ENCODE measurements around the gene TBC1D7. TPM values are rescaled to one million over a fixed set of nuclear protein-coding genes. Genes with fewer than 3 reads are reported as not detected.
A peak's percentile ranks its signal among the peaks of the same experiment; 100 is the strongest.

Gene TBC1D7
- total RNA-seq, 1 donor from 2014 or later = 18.1 TPM

DNA sequence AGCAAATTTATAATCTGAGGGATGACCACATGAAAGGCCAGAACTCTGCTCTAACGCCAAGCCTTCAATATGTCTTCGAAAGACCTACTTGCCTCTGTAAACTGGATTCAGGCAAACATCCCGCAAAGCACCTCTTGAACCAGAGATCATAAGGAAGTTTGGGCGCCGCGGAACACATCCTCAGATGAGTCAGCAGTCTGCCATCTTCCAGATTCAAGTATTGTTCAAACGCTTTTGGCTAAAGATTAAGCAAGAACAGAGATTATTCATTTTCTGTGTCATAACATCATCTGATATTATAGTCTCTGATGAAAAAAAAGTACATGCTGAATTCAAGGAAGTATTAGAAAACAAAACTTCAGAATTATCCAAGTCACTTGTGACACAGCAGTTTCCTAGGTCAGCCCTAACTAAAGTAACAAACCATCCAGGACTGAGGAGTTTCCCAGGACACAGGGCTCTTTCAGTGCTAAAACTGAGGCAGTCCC is 20.8 kb downstream of the TBC1D7 start:
- Histone ChIP-seq H3K9me3 (no peaks in the 10 kb centered on the region), H3K4me3 (no peak overlapping the region), H3K4me1 (peaks cover 34% of the 10 kb centered on the region), H3K27ac (peak overlapping the region; percentile 12), H3K27me3 (no peaks in the 10 kb centered on the region), H3K36me3 (peaks cover 58% of the 10 kb centered on the region)
- ATAC-seq = peak; percentile 45
- no peak for DNase-seq
- intact Hi-C loops (cut with DNase I) = no loop called here
- TF ChIP-seq, protein P1, sequence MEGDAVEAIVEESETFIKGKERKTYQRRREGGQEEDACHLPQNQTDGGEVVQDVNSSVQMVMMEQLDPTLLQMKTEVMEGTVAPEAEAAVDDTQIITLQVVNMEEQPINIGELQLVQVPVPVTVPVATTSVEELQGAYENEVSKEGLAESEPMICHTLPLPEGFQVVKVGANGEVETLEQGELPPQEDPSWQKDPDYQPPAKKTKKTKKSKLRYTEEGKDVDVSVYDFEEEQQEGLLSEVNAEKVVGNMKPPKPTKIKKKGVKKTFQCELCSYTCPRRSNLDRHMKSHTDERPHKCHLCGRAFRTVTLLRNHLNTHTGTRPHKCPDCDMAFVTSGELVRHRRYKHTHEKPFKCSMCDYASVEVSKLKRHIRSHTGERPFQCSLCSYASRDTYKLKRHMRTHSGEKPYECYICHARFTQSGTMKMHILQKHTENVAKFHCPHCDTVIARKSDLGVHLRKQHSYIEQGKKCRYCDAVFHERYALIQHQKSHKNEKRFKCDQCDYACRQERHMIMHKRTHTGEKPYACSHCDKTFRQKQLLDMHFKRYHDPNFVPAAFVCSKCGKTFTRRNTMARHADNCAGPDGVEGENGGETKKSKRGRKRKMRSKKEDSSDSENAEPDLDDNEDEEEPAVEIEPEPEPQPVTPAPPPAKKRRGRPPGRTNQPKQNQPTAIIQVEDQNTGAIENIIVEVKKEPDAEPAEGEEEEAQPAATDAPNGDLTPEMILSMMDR (IDR thresholded peaks at IDR 0.05) = no peak

DNA sequence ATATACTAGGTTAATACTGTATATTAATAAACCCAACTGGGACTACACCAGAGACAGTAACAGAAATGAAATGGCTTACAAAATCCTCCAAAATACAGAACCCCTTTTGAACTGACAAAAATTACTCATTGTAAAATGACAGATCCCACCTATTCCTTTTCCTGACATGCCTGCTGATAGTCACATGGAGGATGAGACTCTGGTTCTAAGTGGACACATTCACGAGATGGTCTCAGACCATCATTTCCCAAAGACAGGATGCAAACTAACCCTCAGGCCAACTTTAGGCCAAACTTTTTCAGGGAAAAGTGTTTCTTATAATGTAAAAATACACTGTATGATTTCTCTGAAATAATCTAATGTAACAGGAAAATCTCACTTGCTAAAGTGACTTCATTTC is 22.5 kb downstream of the TBC1D7 start:
- intact Hi-C loops (cut with DNase I) = no loop called here
- Histone ChIP-seq H3K27me3 (no peaks in the 10 kb centered on the region), H3K4me3 (no peak overlapping the region), H3K4me1 (peaks cover 42% of the 10 kb centered on the region), H3K36me3 (peaks cover 55% of the 10 kb centered on the region), H3K27ac (no peak overlapping the region), H3K9me3 (no peaks in the 10 kb centered on the region)
- ATAC-seq (no peak), DNase-seq (no peak)
- TF ChIP-seq, protein P1 (IDR thresholded peaks at IDR 0.05) = no peak

DNA sequence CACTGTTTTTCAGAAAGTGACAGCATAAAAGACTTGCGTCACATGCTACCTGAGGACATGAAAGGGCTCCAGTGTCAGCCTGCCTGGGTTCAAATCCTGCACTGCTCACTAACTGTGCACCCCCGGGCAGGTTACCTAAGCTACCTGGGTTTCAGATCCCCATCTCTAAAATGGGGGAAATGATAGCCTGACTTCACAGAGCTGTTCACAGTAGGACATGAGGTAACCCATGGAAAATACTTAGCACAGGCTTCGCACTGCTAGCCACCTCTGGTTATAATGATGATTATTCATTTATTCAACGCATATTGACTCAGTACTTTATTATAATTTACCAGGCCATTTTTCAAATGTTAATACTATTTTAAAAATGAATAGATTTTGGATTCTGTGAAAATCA is 23.0 kb downstream of the TBC1D7 start:
- peaks cover 42% of the 10 kb centered on the region for H3K4me1 ChIP-seq
- intact Hi-C loops (cut with DNase I) = no loop called here
- TF ChIP-seq, protein P1 (IDR thresholded peaks at IDR 0.05) = no peak
- DNase-seq = no peak
- no peaks in the 10 kb centered on the region for H3K27me3 ChIP-seq
- peaks cover 57% of the 10 kb centered on the region for H3K36me3 ChIP-seq
- no peak overlapping the region for H3K4me3 ChIP-seq
- ATAC-seq = no peak
- H3K9me3 ChIP-seq = no peaks in the 10 kb centered on the region
- no peak overlapping the region for H3K27ac ChIP-seq

DNA sequence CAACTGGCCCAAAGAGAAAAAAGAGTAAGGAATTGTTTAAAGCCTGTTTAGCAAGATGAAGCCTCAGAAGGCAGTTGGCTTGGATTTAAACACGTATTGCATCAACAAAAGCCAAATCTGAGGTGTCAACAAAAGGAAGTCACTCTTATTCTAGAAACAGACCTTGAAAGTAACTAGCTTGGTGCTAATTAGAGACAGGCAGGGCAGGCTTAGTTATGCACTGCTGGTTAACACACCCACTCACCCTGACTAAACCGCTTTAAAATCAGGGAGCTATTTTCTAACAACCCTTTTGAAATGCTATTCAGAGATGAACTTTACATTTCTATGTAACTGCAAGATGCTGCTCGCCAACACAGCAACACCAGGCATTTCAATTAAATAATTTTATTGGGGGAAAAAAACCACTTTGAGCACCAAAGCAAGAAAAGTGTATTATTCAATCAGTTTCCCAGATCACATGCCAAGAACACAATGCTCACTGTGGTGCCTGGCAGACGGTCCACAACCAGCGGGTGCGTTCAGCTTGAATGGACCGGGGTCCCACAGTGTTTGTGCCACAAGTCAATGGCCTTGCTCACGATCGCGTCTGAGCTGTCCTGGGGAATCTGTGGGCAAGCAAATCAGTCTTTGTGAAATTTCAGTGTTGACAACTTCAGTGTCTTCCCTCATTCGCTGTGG is 23.6 kb downstream of the TBC1D7 start:
- intact Hi-C loops (cut with DNase I) = no loop called here
- H3K27me3 ChIP-seq = no peaks in the 10 kb centered on the region
- H3K9me3 ChIP-seq = no peaks in the 10 kb centered on the region
- peaks cover 42% of the 10 kb centered on the region for H3K4me1 ChIP-seq
- no peak overlapping the region for H3K4me3 ChIP-seq
- H3K27ac ChIP-seq = peak overlapping the region; percentile 72
- TF ChIP-seq, protein P1 (IDR thresholded peaks at IDR 0.05) = no peak
- H3K36me3 ChIP-seq = peaks cover 60% of the 10 kb centered on the region
- no peak for DNase-seq
- no peak for ATAC-seq

DNA sequence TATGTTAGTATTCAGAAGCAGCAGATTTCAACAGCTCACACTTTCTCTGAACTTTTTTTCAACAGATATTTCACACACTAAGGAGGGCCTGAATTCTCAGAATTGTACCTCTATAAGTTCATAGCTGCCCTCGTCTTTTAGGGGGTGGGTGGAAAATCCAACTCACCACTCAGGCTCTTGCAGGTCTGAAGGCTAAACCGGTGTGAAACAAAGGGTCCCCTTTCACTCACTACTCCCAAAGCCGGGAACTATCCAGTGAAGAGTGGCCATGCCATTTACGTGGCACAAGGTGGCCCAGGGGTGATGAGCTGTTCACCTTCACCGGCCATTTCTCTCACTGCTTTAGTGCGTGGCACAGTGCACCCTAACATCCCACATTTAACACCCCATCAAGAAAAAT is 24.2 kb downstream of the TBC1D7 start:
- Histone ChIP-seq H3K9me3 (no peaks in the 10 kb centered on the region), H3K27me3 (no peaks in the 10 kb centered on the region), H3K27ac (peak overlapping the region; percentile 72), H3K36me3 (peaks cover 64% of the 10 kb centered on the region), H3K4me1 (peaks cover 42% of the 10 kb centered on the region), H3K4me3 (no peak overlapping the region)
- intact Hi-C loops (cut with DNase I) = no loop called here
- no peak for ATAC-seq
- TF ChIP-seq, protein P1 (IDR thresholded peaks at IDR 0.05) = no peak
- no peak for DNase-seq

All from upper lobe of right lung (tissue), 1 donor.